ENCODE results near the gene DSCAML1. TPM values are rescaled to one million over a fixed set of nuclear protein-coding genes. Genes with fewer than 3 reads are reported as not detected.

The DSCAML1 gene
- total and polyA plus RNA-seq, 2 experiments from 2014 or later: not detected

DNA sequence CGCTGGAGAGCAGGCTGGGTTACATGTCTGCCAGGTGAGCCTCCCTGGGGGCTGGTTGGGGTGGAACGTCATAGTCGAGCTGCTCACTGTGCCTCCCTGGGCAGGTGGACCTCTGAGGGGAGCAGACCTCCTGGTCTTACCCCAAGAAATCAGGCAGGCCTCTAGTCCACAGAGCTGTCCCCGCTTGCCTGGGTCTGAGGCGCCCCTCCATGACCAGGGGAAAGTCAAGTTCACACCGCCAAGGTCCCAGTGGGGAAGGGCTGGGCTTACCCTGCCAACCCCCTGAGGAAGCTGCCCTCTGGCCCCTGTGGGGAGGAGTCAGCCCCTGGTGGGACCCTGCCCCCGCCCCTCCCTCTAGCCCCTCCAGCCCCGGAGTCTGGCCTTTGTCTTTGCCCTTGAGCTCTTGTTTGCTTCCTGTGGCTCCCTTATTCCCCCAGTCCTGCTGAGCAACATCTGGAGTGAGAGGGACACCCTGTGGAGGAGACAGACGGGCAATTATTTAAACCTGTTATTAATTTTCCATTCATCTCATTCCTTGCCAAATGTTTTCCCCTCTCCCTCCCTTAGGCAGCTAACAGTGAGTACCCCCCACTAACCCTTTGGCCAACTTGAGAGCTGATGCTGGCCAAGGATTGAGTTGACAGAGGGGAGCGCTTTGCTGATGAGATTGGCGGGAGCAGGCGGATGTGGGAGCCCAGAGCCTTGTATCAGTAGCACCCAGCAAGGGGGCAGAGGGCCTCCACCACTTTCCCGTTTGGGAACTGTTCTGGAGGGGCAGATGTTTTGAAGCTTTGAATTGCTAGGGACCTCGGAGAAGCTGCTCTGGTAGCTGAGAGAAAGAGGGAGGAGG is 385.9 kb downstream of the DSCAML1 start:
- H3K4me1 ChIP-seq (ENCODE audit: insufficient read depth): no peaks in the 10 kb centered on the region
- H3K9me3 ChIP-seq (ENCODE audit: low read depth): no peaks in the 10 kb centered on the region
- H3K9ac ChIP-seq: no peak overlapping the region
- no peak overlapping the region for H3K27ac ChIP-seq
- no peaks in the 10 kb centered on the region for H3K79me2 ChIP-seq (ENCODE audit: insufficient read depth)
- WGBS, 2 experiments (ENCODE audit: low coverage in 1 of 2, low lambda C conversion rate in 2 of 2, missing lambda C conversion rate in 2 of 2): 81 to 83% methylated on average over 12 to 14 of the region's 14 CpGs
- H3K27me3 ChIP-seq (replicated peaks; ENCODE audit: insufficient read depth): no peaks in the 10 kb centered on the region
- H3K36me3 ChIP-seq (ENCODE audit: low read depth): peaks cover 28% of the 10 kb centered on the region
- DNase-seq: no peak
- H4K20me1 ChIP-seq (ENCODE audit: insufficient read depth): no peaks in the 10 kb centered on the region
- no peak for TF ChIP-seq EZH2phosphoT487 (IDR thresholded peaks at IDR 0.05; ENCODE audit: insufficient read depth, low read depth)
- no peak for TF ChIP-seq EZH2 (IDR thresholded peaks at IDR 0.05; ENCODE audit: insufficient read depth, poor library complexity, severe bottlenecking)
- H3K4me3 ChIP-seq: no peak overlapping the region
- H3K9me2 ChIP-seq (ENCODE audit: insufficient read depth): no peaks in the 10 kb centered on the region
- H2AFZ ChIP-seq: no peak overlapping the region
- in situ Hi-C loops (cut with MboI): no loop called here
- H3F3A ChIP-seq (ENCODE audit: insufficient read depth): no peaks in the 10 kb centered on the region
- no peak overlapping the region for H3K4me2 ChIP-seq (ENCODE audit: unreplicated experiment)

DNA sequence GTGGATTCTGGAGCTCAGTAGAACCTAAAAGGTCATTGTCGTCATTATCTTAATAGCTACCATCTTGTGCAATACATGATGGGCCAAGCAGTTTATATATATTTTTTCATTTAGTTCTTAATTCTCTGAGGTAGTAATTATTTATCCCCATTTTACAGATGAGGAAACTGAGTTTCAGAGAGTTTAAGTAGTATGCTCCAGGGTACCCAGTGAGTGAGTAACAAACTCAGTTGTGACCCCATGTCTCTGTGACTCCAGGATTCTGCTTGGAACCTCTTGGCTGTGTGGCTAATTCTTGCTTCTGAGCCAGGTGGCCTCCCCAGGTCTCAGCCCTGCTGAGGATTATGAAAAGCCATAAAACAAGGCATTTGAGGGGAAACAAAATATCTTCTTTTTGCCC is 386.8 kb downstream of the DSCAML1 start:
- Histone ChIP-seq H3K36me3 (ENCODE audit: low read depth) (peaks cover 34% of the 10 kb centered on the region), H3K9me3 (ENCODE audit: low read depth) (no peaks in the 10 kb centered on the region), H3K9ac (no peak overlapping the region), H3F3A (ENCODE audit: insufficient read depth) (no peaks in the 10 kb centered on the region), H3K4me1 (ENCODE audit: insufficient read depth) (no peaks in the 10 kb centered on the region), H3K4me2 (ENCODE audit: unreplicated experiment) (no peak overlapping the region), H3K27me3 (replicated peaks; ENCODE audit: insufficient read depth) (no peaks in the 10 kb centered on the region), H4K20me1 (ENCODE audit: insufficient read depth) (no peaks in the 10 kb centered on the region), H3K27ac (no peak overlapping the region), H2AFZ (no peak overlapping the region), H3K4me3 (no peak overlapping the region), H3K79me2 (ENCODE audit: insufficient read depth) (no peaks in the 10 kb centered on the region), H3K9me2 (ENCODE audit: insufficient read depth) (no peaks in the 10 kb centered on the region)
- WGBS, 2 experiments (ENCODE audit: low coverage in 1 of 2, low lambda C conversion rate in 2 of 2, missing lambda C conversion rate in 2 of 2): 95 to 100% methylated on average over 1 of the region's 1 CpG
- DNase-seq: no peak
- no peak for TF ChIP-seq EZH2 (IDR thresholded peaks at IDR 0.05; ENCODE audit: insufficient read depth, poor library complexity, severe bottlenecking)
- TF ChIP-seq EZH2phosphoT487 (IDR thresholded peaks at IDR 0.05; ENCODE audit: insufficient read depth, low read depth): no peak
- in situ Hi-C loops (cut with MboI): no loop called here

DNA sequence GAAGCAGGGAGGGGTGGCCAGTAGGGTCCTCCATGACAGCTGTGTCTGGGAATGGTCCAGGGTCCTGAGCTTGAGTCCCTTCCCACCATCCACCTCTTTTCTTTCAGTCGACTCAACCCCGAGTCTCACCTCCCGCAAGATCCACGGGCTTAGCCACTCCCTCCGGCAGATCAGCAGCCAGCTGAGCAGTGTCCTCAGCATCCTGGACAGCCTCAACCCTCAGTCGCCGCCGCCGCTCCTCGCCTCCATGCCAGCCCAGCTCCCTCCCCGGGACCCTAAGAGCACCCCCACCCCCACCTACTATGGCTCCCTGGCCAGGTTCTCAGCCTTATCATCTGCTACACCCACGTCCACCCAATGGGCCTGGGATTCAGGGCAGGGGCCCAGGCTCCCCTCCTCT is 387.5 kb downstream of the DSCAML1 start:
- Histone ChIP-seq H3F3A (ENCODE audit: insufficient read depth) (no peaks in the 10 kb centered on the region), H3K9me2 (ENCODE audit: insufficient read depth) (no peaks in the 10 kb centered on the region), H3K27me3 (replicated peaks; ENCODE audit: insufficient read depth) (no peaks in the 10 kb centered on the region), H3K79me2 (ENCODE audit: insufficient read depth) (no peaks in the 10 kb centered on the region), H3K9me3 (ENCODE audit: low read depth) (no peaks in the 10 kb centered on the region), H3K4me2 (ENCODE audit: unreplicated experiment) (no peak overlapping the region), H3K36me3 (ENCODE audit: low read depth) (peaks cover 38% of the 10 kb centered on the region), H2AFZ (no peak overlapping the region), H4K20me1 (ENCODE audit: insufficient read depth) (no peaks in the 10 kb centered on the region), H3K9ac (no peak overlapping the region), H3K4me1 (ENCODE audit: insufficient read depth) (no peaks in the 10 kb centered on the region), H3K27ac (no peak overlapping the region), H3K4me3 (no peak overlapping the region)
- WGBS, 2 experiments (ENCODE audit: low coverage in 1 of 2, low lambda C conversion rate in 2 of 2, missing lambda C conversion rate in 2 of 2): 86 to 95% methylated on average over 7 to 12 of the region's 12 CpGs
- no peak for TF ChIP-seq EZH2 (IDR thresholded peaks at IDR 0.05; ENCODE audit: insufficient read depth, poor library complexity, severe bottlenecking)
- TF ChIP-seq EZH2phosphoT487 (IDR thresholded peaks at IDR 0.05; ENCODE audit: insufficient read depth, low read depth): no peak
- DNase-seq: no peak
- in situ Hi-C loops (cut with MboI): no loop called here

- H4K20me1 ChIP-seq (ENCODE audit: insufficient read depth): no peaks in the 10 kb centered on the region
- H3K4me1 ChIP-seq (ENCODE audit: insufficient read depth): no peaks in the 10 kb centered on the region
- no peaks in the 10 kb centered on the region for H3K27me3 ChIP-seq (replicated peaks; ENCODE audit: insufficient read depth)
- no peak overlapping the region for H3K4me3 ChIP-seq
- H3K9me2 ChIP-seq (ENCODE audit: insufficient read depth): no peaks in the 10 kb centered on the region
- no peaks in the 10 kb centered on the region for H3K79me2 ChIP-seq (ENCODE audit: insufficient read depth)
- no peak for DNase-seq
- no peaks in the 10 kb centered on the region for H3F3A ChIP-seq (ENCODE audit: insufficient read depth)
- no peaks in the 10 kb centered on the region for H3K9me3 ChIP-seq (ENCODE audit: low read depth)
- no peak overlapping the region for H3K9ac ChIP-seq
- no peak overlapping the region for H2AFZ ChIP-seq
- H3K4me2 ChIP-seq (ENCODE audit: unreplicated experiment): no peak overlapping the region
- no peak overlapping the region for H3K27ac ChIP-seq
- peaks cover 39% of the 10 kb centered on the region for H3K36me3 ChIP-seq (ENCODE audit: low read depth)
- in situ Hi-C loops (cut with MboI): no loop called here
- no peak for TF ChIP-seq EZH2phosphoT487 (IDR thresholded peaks at IDR 0.05; ENCODE audit: insufficient read depth, low read depth)
- no peak for TF ChIP-seq EZH2 (IDR thresholded peaks at IDR 0.05; ENCODE audit: insufficient read depth, poor library complexity, severe bottlenecking)
- WGBS, 2 experiments (ENCODE audit: low coverage in 1 of 2, low lambda C conversion rate in 2 of 2, missing lambda C conversion rate in 2 of 2): 97 to 100% methylated on average over 3 of the region's 3 CpGs
Observed at GRCh38 chr11:117408356-117408755, 388.7 kb downstream of the DSCAML1 start.
